Ovary (tissue), 9 donors: ENCODE measurements around the gene FAM149A. TPM values are rescaled to one million over a fixed set of nuclear protein-coding genes. Genes with fewer than 3 reads are reported as not detected.

Experiments
- DNase-seq, 5 donors: peaks; one replicate each; pipeline ENCODE4 v3.0.0-alpha.2; 2019 to 2020
- H3K27ac ChIP-seq, 2 donors: fragments of 200-600 bp; one replicate each; pipeline versions ENCODE4 v1.5.1 to v1.8.0; 2019 to 2022
- H3K27me3 ChIP-seq: fragments of 200-600 bp; one replicate; pipeline ENCODE4 v1.8.0; 2022
- H3K36me3 ChIP-seq: fragments of 200-600 bp; sonication (generic); one replicate; pipeline ENCODE4 v1.5.1; 2019
- H3K4me1 ChIP-seq: one replicate; pipeline ENCODE4 v1.8.1; 2013; ENCODE audit warnings: mild to moderate bottlenecking, moderate library complexity; ENCODE audit not compliant: insufficient read depth
- H3K4me3 ChIP-seq: fragments of 200-600 bp; sonication (generic); one replicate; pipeline ENCODE4 v1.5.1; 2017
- H3K9me3 ChIP-seq, 2 donors: fragments of 200-600 bp in 1 of 2; sonication (generic) in 1 of 2; one replicate each; pipeline versions ENCODE4 v1.5.1 to v1.8.1; 2013 to 2019; ENCODE audit warnings: mild to moderate bottlenecking in 1 of 2, moderate library complexity in 1 of 2
- CTCF ChIP-seq, 3 donors: fragments of 450-650 bp in 2 of 3; fragments of 200-600 bp in 1 of 3; IDR thresholded peaks; one replicate each; pipeline versions ENCODE4 v1.5.1 to v1.8.0; 2016 to 2022; ENCODE audit warnings: antibody characterized with exemption in 3 of 3, mild to moderate bottlenecking in 1 of 3
- EP300 ChIP-seq: sonication (generic); formaldehyde crosslinking; IDR thresholded peaks from one replicate; pipeline ENCODE4 v1.6.1; 2017; ENCODE audit warnings: antibody characterized with exemption
- POLR2A ChIP-seq: fragments of 450-650 bp; IDR thresholded peaks from one replicate; pipeline ENCODE4 v1.6.1; 2017; ENCODE audit warnings: antibody characterized with exemption, mild to moderate bottlenecking, moderate library complexity
- WGBS, 3 donors: extraction: QIAGEN DNeasy Blood & Tissue Kit in 1 of 3; methylation state at CpG; one replicate each; pipeline versions ENCODE4 v1.1.5 to v1.1.7; 2013 to 2017; 5-methylcytosine and 5-hydroxymethylcytosine counted together
- intact Hi-C, 4 donors: fragments of 100-400 bp; cut with DNase I; formaldehyde crosslinking; loops; one replicate each; pipeline versions ENCODE4 v1.11.0 to v1.15.1; 2022 to 2023
- polyA plus RNA-seq, 2 donors: library from polyadenylated mRNA; stranded (reverse); fragments of 200-250 nt in 1 of 2; fragments of 350-450 nt in 1 of 2; fragmentation: Illumina TruSeq in 1 of 2; extraction: RNeasy Lipid Tissue Mini Kit (QIAGEN cat#74804) in 1 of 2; gene quantifications; one replicate each; pipeline ENCODE4 v1.2.3, GENCODE V29; 2013 to 2014
- total RNA-seq, 7 donors: library from RNA; depleted of rRNA in 2 of 7; stranded (reverse); fragments of >200 nt in 2 of 7; fragmentation: NEBNext Ultra II Directional in 3 of 7; extraction: Animal tissue kit (Norgen Biotek cat#: 25700) in 3 of 7; gene quantifications; one replicate each; pipeline versions ENCODE4 v1.1.0 to v1.2.4, GENCODE V29; 2016 to 2023
- donor health status: DM: no; HTN: no; CAD: no; lungs with moderate emphysema.
- donor health status: DM: no; HTN: no; CAD: no.
- donor health status: Bipolar disorder and iron deficiency.
- donor health status: DM: yes; HTN: yes; CAD: no.
- donor health status: DM: no; HTN: no; CAD: no.
- donor health status: DM: yes; HTN: yes; CAD: no.

The FAM149A gene
- total and polyA plus RNA-seq, 9 donors, result 6.4 to 16.1 (median 12.7) TPM

GRCh38 chr4:186204103-186204559 lies 99.6 kb downstream of the FAM149A start:
- H3K27me3 ChIP-seq, result no peaks in the 10 kb centered on the region
- peak overlapping the region in 1 of 2 donors; percentile 62 for H3K27ac ChIP-seq
- peak in 2 of 5 donors; percentile 60 to 69 for DNase-seq
- no peaks in the 10 kb centered on the region for H3K9me3 ChIP-seq
- intact Hi-C loops, result no loop called here
- H3K4me1 ChIP-seq, result peaks cover 5% of the 10 kb centered on the region
- 48 to 79% (median 64%) methylated on average over 45 of the region's 45 CpGs for WGBS, 3 donors
- TF ChIP-seq POLR2A (no peak), CTCF (IDR thresholded peaks at IDR 0.05) (no peak), EP300 (no peak)
- H3K36me3 ChIP-seq, result no peaks in the 10 kb centered on the region
- H3K4me3 ChIP-seq, result peak overlapping the region; percentile 6

GRCh38 chr4:186204686-186205085 lies 100.2 kb downstream of the FAM149A start:
- Histone ChIP-seq H3K36me3 (no peaks in the 10 kb centered on the region), H3K4me1 (peaks cover 5% of the 10 kb centered on the region)

GRCh38 chr4:186205156-186205555 lies 100.7 kb downstream of the FAM149A start:
- H3K27me3 ChIP-seq, result no peaks in the 10 kb centered on the region
- peaks cover 5% of the 10 kb centered on the region for H3K4me1 ChIP-seq
- no peak for DNase-seq
- H3K4me3 ChIP-seq, result no peak overlapping the region
- no peaks in the 10 kb centered on the region for H3K36me3 ChIP-seq
- TF ChIP-seq CTCF (IDR thresholded peaks at IDR 0.05), result no peak
- TF ChIP-seq EP300, result no peak
- TF ChIP-seq POLR2A, result no peak
- WGBS, 3 donors, result 82 to 95% (median 85%) methylated on average over 8 of the region's 8 CpGs
- intact Hi-C loops, result no loop called here
- no peaks in the 10 kb centered on the region for H3K9me3 ChIP-seq
- H3K27ac ChIP-seq, result no peak overlapping the region

More at GRCh38 chr4:186204686-186205085, 100.2 kb downstream of the FAM149A start:
- no peak for DNase-seq
- peak overlapping the region in 1 of 2 donors; percentile 62 for H3K27ac ChIP-seq
- TF ChIP-seq EP300 (no peak), POLR2A (no peak), CTCF (IDR thresholded peaks at IDR 0.05) (no peak)
- no peaks in the 10 kb centered on the region for H3K9me3 ChIP-seq
- intact Hi-C loops, result no loop called here
- 74 to 93% (median 77%) methylated on average over 13 of the region's 13 CpGs for WGBS, 3 donors
- H3K4me3 ChIP-seq, result peak overlapping the region; percentile 6
- no peaks in the 10 kb centered on the region for H3K27me3 ChIP-seq

- H3K4me3 ChIP-seq, result no peak overlapping the region
- DNase-seq, result no peak
- intact Hi-C loops, result no loop called here
- H3K27ac ChIP-seq, result no peak overlapping the region
- peaks cover 2% of the 10 kb centered on the region for H3K27me3 ChIP-seq
- TF ChIP-seq EP300 (no peak), POLR2A (no peak), CTCF (IDR thresholded peaks at IDR 0.05) (no peak)
- no peaks in the 10 kb centered on the region for H3K4me1 ChIP-seq
- H3K9me3 ChIP-seq, result no peaks in the 10 kb centered on the region
- H3K36me3 ChIP-seq, result no peaks in the 10 kb centered on the region
- 75 to 82% (median 78%) methylated on average over 8 of the region's 8 CpGs for WGBS, 3 donors
Observed at GRCh38 chr4:186216465-186217024, 112.0 kb downstream of the FAM149A start.
